ENCODE measurements around the gene CCDC184.

The CCDC184 gene

GRCh38 chr12:48199774-48200221 is 16.4 kb downstream of the CCDC184 start:
- H3K4me1 ChIP-seq (ENCODE audit: low read depth, poor library complexity, severe bottlenecking) = peaks cover 8% of the 10 kb centered on the region
- H3K27me3 ChIP-seq (ENCODE audit: insufficient read depth, low read depth) = no peaks in the 10 kb centered on the region
- no peaks in the 10 kb centered on the region for H3K79me2 ChIP-seq (ENCODE audit: insufficient read depth, low read depth)
- H3K4me2 ChIP-seq = no peak overlapping the region
- no peak overlapping the region for H3K4me3 ChIP-seq (IDR thresholded peaks at IDR 0.05; ENCODE audit: insufficient read depth, low read depth, low read length)
- no peak overlapping the region for H3K9ac ChIP-seq
- no peak overlapping the region for H3K27ac ChIP-seq
- no peaks in the 10 kb centered on the region for H4K20me1 ChIP-seq (ENCODE audit: insufficient read depth)
- no peak for TF ChIP-seq CTCF (conservative IDR thresholded peaks at IDR 0.05; ENCODE audit: low read depth, low read length)
- H2AFZ ChIP-seq (ENCODE audit: low read depth) = no peak overlapping the region
- no peaks in the 10 kb centered on the region for H3K36me3 ChIP-seq (ENCODE audit: insufficient read depth)

DNA sequence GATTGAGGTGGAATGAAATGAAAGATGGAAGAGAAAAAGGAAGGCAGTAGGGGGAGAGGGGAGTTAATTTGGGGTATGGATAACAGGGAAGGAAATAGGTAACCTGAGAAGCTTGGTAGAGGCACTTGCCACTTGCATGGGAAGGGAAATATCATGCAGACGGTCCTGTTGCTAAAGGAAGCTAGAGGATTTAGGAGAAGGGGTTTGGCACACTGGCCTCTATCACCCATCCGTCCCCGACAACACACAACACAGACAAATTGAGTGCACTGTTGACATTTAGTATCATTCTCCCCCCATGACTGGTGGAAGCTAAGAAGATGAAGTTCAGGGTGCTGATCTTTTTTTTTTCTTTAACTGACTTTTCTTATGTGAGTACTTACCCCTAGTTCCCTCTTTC is 17.6 kb downstream of the CCDC184 start:
- no peak overlapping the region for H3K27ac ChIP-seq
- no peaks in the 10 kb centered on the region for H3K36me3 ChIP-seq (ENCODE audit: insufficient read depth)
- TF ChIP-seq CTCF (conservative IDR thresholded peaks at IDR 0.05; ENCODE audit: low read depth, low read length) = no peak
- no peak overlapping the region for H2AFZ ChIP-seq (ENCODE audit: low read depth)
- no peak overlapping the region for H3K4me3 ChIP-seq (IDR thresholded peaks at IDR 0.05; ENCODE audit: insufficient read depth, low read depth, low read length)
- H4K20me1 ChIP-seq (ENCODE audit: insufficient read depth) = no peaks in the 10 kb centered on the region
- no peaks in the 10 kb centered on the region for H3K27me3 ChIP-seq (ENCODE audit: insufficient read depth, low read depth)
- no peak overlapping the region for H3K4me2 ChIP-seq
- no peaks in the 10 kb centered on the region for H3K79me2 ChIP-seq (ENCODE audit: insufficient read depth, low read depth)
- H3K4me1 ChIP-seq (ENCODE audit: low read depth, poor library complexity, severe bottlenecking) = peaks cover 8% of the 10 kb centered on the region
- no peak overlapping the region for H3K9ac ChIP-seq

- no peak for TF ChIP-seq CTCF (conservative IDR thresholded peaks at IDR 0.05; ENCODE audit: low read depth, low read length)
- no peak overlapping the region for H3K27ac ChIP-seq
Measured at GRCh38 chr12:48201516-48201915, 18.1 kb downstream of the CCDC184 start.

DNA sequence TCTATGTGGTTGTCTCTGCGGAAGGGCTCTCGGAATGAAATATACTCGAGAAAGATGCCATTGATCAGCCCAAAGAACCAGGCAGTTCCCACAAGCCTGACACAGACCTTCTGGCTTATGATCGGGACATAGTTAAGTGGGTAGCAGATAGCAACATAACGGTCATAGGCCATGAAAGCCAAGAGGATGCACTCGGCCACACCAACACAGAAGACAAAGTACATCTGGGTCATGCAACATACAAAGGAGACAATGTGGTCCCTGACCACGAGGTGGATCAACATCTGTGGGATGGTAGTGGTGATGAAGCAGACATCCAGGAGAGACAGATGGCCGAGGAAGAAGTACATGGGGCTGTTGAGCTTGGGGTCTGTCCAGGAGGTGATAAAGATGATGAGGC is 19.3 kb downstream of the CCDC184 start:
- TF ChIP-seq CTCF (conservative IDR thresholded peaks at IDR 0.05; ENCODE audit: low read depth, low read length) = no peak
- Histone ChIP-seq H3K79me2 (ENCODE audit: insufficient read depth, low read depth) (no peaks in the 10 kb centered on the region), H3K27me3 (ENCODE audit: insufficient read depth, low read depth) (no peaks in the 10 kb centered on the region), H3K36me3 (ENCODE audit: insufficient read depth) (no peaks in the 10 kb centered on the region), H2AFZ (ENCODE audit: low read depth) (no peak overlapping the region), H4K20me1 (ENCODE audit: insufficient read depth) (no peaks in the 10 kb centered on the region), H3K4me3 (IDR thresholded peaks at IDR 0.05; ENCODE audit: insufficient read depth, low read depth, low read length) (no peak overlapping the region), H3K9ac (no peak overlapping the region), H3K4me2 (no peak overlapping the region), H3K4me1 (ENCODE audit: low read depth, poor library complexity, severe bottlenecking) (peaks cover 8% of the 10 kb centered on the region), H3K27ac (no peak overlapping the region)

More at GRCh38 chr12:48201516-48201915, 18.1 kb downstream of the CCDC184 start:
- H3K4me3 ChIP-seq (IDR thresholded peaks at IDR 0.05; ENCODE audit: insufficient read depth, low read depth, low read length) = no peak overlapping the region
- H3K4me1 ChIP-seq (ENCODE audit: low read depth, poor library complexity, severe bottlenecking) = peaks cover 8% of the 10 kb centered on the region
- H3K27me3 ChIP-seq (ENCODE audit: insufficient read depth, low read depth) = no peaks in the 10 kb centered on the region
- no peak overlapping the region for H3K4me2 ChIP-seq
- H3K79me2 ChIP-seq (ENCODE audit: insufficient read depth, low read depth) = no peaks in the 10 kb centered on the region
- H3K36me3 ChIP-seq (ENCODE audit: insufficient read depth) = no peaks in the 10 kb centered on the region
- no peaks in the 10 kb centered on the region for H4K20me1 ChIP-seq (ENCODE audit: insufficient read depth)
- H2AFZ ChIP-seq (ENCODE audit: low read depth) = no peak overlapping the region
- H3K9ac ChIP-seq = no peak overlapping the region

Measured in KMS-11 (cell line).